HCT116 (cell line): Measurements from ENCODE around the gene CKAP2L.

Experiments
- ELF1 ChIP-seq: IDR thresholded peaks from 2 replicates; pipeline ENCODE4 v1.6.1; 2012; ENCODE audit warnings: low read depth, borderline replicate concordance
- MAX ChIP-seq: IDR thresholded peaks from 2 replicates; pipeline ENCODE4 v1.6.1; 2012
- POLR2A ChIP-seq: IDR thresholded peaks from 2 replicates; pipeline ENCODE4 v1.7.0; 2011; ENCODE audit warnings: borderline replicate concordance; ENCODE audit not compliant: insufficient read depth, insufficient read length; ENCODE audit errors: extremely low read depth
- POLR2AphosphoS5 ChIP-seq: IDR thresholded peaks from 2 replicates; pipeline ENCODE4 v1.6.1; 2011; ENCODE audit warnings: mild to moderate bottlenecking, low read depth, low read length, moderate library complexity
- RAD21 ChIP-seq: IDR thresholded peaks from 2 replicates; pipeline ENCODE4 v1.6.1; 2012; ENCODE audit warnings: low read depth, mild to moderate bottlenecking
- SIN3A ChIP-seq: IDR thresholded peaks from 2 replicates; pipeline ENCODE4 v1.6.1; 2012; ENCODE audit warnings: low read depth
- SP1 ChIP-seq: IDR thresholded peaks from 2 replicates; pipeline ENCODE4 v1.6.1; 2012; ENCODE audit warnings: low read depth
- SRF ChIP-seq: IDR thresholded peaks from 2 replicates; pipeline ENCODE4 v1.6.1; 2012; ENCODE audit warnings: low read depth
- YY1 ChIP-seq: IDR thresholded peaks from 2 replicates; pipeline ENCODE4 v1.6.1; 2011; ENCODE audit warnings: low read length, low read depth, moderate library complexity, mild to moderate bottlenecking; ENCODE audit not compliant: insufficient replicate concordance; ENCODE audit errors: extremely low read depth
- ZNF274 ChIP-seq: fragments of 200-500 bp; sonication (Bioruptor generic); IDR thresholded peaks from 2 replicates; pipeline ENCODE4 v1.6.1; 2014; ENCODE audit warnings: mild to moderate bottlenecking, low read depth, low read length, inconsistent platforms
- TF ChIP-seq, protein P1 (sequence below), 3 experiments: fragments of 200-600 bp in 1 of 3; sonication (generic) in 1 of 3; IDR thresholded peaks in 2 of 3; conservative IDR thresholded peaks in 1 of 3; 2 replicates each; pipeline ENCODE4 v1.5.1; 2012 to 2017; ENCODE audit warnings: low read depth in 2 of 3, low read length in 2 of 3, antibody characterized with exemption in 1 of 3, borderline replicate concordance in 1 of 3, control low read depth in 1 of 3, mild to moderate bottlenecking in 1 of 3, mixed read lengths in 1 of 3, mixed run types in 1 of 3, moderate library complexity in 1 of 3; ENCODE audit not compliant: insufficient read depth in 1 of 3

DNA sequence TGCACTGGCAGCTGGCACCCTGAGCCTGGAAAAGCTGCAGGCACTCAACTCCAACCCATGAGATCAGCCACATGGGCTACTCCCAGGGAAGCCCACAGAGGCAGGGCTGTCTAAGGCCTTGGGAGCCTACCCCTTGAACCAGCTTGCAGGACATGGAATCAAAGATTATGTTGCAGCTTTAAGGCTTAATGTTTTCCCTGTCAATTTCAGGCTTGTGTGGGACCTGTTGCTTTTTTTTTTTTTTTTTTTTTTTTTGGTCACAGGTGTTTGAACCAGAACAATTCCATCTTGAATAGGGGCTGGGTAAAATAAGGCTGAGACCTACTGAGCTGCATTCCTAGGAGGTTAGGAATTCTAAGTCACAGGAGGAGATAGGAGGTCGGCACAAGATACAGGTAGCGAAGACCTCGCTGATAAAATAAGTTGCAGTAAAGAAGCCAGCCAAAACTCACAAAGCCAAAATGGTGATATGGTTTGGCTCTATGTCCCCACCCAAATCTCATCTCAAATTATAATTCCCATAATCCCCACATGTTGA is 27.4 kb upstream of the CKAP2L start:
- TF ChIP-seq, protein P1, sequence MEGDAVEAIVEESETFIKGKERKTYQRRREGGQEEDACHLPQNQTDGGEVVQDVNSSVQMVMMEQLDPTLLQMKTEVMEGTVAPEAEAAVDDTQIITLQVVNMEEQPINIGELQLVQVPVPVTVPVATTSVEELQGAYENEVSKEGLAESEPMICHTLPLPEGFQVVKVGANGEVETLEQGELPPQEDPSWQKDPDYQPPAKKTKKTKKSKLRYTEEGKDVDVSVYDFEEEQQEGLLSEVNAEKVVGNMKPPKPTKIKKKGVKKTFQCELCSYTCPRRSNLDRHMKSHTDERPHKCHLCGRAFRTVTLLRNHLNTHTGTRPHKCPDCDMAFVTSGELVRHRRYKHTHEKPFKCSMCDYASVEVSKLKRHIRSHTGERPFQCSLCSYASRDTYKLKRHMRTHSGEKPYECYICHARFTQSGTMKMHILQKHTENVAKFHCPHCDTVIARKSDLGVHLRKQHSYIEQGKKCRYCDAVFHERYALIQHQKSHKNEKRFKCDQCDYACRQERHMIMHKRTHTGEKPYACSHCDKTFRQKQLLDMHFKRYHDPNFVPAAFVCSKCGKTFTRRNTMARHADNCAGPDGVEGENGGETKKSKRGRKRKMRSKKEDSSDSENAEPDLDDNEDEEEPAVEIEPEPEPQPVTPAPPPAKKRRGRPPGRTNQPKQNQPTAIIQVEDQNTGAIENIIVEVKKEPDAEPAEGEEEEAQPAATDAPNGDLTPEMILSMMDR (IDR thresholded peaks at IDR 0.05 in 2 of 3, conservative IDR thresholded peaks at IDR 0.05 in 1 of 3; ENCODE audit: borderline replicate concordance in 1 of 3, insufficient read depth in 1 of 3, low read depth in 2 of 3, low read length in 2 of 3), result no peak
- no peak for TF ChIP-seq ZNF274
- TF ChIP-seq MAX, result no peak
- TF ChIP-seq SRF, result no peak
- TF ChIP-seq POLR2AphosphoS5, result no peak
- TF ChIP-seq YY1, result no peak
- no peak for TF ChIP-seq RAD21
- no peak for TF ChIP-seq POLR2A
- no peak for TF ChIP-seq SIN3A
- no peak for TF ChIP-seq SP1
- TF ChIP-seq ELF1, result no peak
